ENCODE measurements around the gene IFT22.
A peak's percentile ranks its signal among the peaks of the same experiment; 100 is the strongest.
"Not testable (repeated sequence)": the region's sequence is repeated elsewhere in the genome, so short reads cannot be mapped to it uniquely, and the experiment has no call there.

The IFT22 gene

DNA sequence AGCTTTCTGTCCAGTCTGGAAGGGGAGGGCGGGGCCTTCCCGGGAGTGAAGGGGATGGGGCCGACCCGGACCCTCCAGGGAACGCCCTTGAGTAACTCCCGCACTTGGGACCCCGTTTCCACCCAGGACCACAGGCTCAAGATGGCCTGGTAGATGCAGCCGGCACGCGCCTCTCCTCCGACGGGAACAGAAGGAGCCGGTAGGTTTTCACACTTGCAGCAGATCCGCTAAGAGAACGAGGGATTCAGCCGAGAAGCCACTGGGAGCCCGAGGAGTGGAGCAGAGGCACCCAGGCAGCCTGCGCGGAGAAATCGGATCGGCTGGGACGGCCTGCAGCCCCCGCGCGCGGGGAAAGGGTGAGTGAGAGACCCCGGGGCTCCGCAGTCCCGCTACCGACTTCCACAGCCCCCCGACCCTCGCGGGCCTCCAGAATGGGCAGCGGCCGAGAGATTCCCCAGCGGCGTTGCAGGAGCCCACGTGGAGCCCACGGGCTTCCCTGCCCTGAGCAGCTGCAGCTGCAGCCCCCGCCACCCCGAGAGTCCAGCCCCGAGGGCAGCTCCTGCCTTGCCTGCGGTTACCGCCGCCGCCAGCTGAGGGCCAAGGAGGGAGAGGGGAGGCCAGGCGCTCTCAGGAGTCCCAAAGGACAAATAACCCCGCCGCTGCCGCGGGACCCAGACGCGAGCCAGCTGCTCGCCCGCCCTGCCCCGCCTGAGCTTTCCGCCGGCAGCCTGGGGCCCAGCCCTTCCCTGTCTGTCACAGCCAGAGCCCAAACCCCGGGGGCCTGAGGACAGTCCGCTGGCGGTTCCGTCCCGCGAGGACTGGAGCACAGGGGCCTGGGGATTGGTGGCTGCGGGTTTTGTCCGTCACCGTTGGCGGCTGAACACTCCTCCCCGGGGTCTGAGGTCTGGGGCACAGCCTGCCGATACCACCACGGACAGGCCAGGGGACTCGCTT is 21.8 kb downstream of the IFT22 start:
- H3K4me1 Mint-ChIP-seq (ENCODE audit: low read depth): peaks cover 8% of the 10 kb centered on the region
- H3K27ac Mint-ChIP-seq: no peak overlapping the region
- H3K4me3 Mint-ChIP-seq: no peak overlapping the region
- peaks cover 10% of the 10 kb centered on the region for H3K9me3 Mint-ChIP-seq
- H3K27me3 Mint-ChIP-seq: peaks cover 72% of the 10 kb centered on the region
- H3K36me3 Mint-ChIP-seq (ENCODE audit: low read depth): no peaks in the 10 kb centered on the region
- DNase-seq: peak; percentile 34

DNA sequence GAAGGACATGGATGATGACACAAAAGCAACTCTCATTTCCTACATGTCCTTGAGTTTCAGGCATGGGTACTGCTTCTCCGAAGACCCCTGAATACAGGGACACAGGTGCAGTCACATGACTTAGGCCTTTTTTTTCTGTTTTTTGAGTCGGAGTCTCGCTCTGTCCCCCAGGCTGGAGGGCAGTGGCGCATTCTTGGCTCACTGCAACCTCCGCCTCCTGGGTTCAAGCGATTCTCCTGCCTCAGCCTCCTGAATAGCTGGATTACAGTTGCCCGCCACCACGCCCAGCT is 26.8 kb downstream of the IFT22 start:
- peaks cover 14% of the 10 kb centered on the region for H3K4me1 Mint-ChIP-seq (ENCODE audit: low read depth)
- peaks cover 70% of the 10 kb centered on the region for H3K27me3 Mint-ChIP-seq
- no peaks in the 10 kb centered on the region for H3K9me3 Mint-ChIP-seq
- no peak overlapping the region for H3K4me3 Mint-ChIP-seq
- no peak for DNase-seq
- H3K27ac Mint-ChIP-seq: no peak overlapping the region
- H3K36me3 Mint-ChIP-seq (ENCODE audit: low read depth): no peaks in the 10 kb centered on the region

DNA sequence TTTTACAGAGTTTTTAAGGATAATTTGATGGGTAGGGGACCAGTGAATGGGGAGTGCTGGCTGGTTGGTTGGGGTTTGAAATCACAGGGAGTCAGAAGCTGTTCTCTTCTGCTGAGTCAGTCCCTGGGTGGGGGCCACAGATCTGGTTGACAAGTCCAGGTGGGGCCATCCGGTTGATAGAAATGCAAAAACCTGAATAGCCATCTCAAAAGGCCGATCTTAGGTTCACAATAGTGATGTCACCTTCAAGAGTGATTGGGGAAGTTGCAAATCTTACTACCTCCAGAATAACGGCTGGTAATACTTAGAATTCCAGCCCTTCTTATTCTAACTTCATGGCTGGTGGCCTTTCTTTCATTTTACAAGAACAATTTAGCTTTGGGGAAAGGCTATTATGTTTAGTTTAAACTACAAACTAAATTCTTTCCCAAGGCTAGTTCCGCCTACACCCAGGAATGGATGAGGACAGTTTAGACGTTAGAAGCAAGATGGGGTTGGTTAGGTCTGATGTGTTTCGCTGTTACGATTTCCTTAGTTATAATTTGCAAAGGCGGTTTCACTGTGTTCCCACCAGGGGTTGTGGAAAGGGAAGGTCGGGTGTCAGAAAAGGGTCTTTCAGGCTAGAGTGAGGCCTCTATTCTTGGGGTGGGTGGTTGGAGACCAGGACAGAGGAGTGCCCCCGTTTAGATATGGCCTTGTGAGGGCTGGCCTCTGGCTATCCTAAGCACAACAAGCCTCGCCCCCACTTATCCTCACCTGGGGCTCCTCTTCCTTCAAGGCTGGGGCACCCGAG is 27.4 kb downstream of the IFT22 start:
- peaks cover 65% of the 10 kb centered on the region for H3K27me3 Mint-ChIP-seq
- peaks cover 11% of the 10 kb centered on the region for H3K4me1 Mint-ChIP-seq (ENCODE audit: low read depth)
- H3K27ac Mint-ChIP-seq: no peak overlapping the region
- no peak overlapping the region for H3K4me3 Mint-ChIP-seq
- H3K9me3 Mint-ChIP-seq: no peaks in the 10 kb centered on the region
- H3K36me3 Mint-ChIP-seq (ENCODE audit: low read depth): no peaks in the 10 kb centered on the region
- no peak for DNase-seq

DNA sequence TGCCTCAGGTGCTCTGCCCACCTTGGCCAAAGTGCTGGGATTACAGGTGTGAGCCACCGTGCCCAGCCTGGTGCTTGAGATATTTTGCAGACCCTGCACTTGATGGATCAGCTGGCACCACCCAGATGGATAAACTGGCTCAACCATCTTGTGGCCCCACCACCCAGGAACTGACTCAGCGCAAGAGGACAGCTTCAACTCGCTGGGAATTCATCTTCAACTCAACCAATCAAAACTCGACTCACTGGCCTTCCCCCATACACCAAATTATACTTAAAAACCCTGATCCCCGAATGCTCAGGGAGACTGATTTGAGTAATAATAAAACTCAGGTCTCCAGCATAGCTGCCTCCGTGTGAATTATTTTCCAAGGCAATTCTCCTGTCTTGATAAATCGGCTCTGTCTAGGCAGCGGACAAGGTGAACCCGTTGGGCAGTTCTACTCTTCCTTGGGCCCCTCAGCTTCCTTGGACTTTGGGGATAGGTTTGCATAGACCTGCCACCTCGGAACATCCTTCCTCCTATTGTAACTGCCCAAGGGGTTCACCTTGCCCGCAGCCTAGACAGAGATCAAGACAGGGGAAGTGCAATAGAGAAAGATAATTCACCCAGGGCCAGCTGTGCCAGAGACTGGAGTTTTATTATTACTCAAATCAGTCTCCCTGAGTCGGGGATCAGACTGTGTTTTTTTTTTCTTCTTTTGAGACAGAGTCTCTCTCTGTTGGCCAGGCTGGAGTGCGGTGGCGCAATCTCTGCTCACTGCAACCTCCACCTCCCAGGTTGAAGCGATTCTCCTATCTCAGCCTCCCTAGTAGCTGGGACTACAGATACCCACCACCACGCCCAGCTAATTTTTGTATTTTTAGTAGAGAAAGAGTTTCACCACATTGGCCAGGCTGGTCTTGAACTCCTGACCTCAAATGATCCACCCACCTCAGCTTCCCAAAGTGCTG is 28.3 kb downstream of the IFT22 start:
- not testable (repeated sequence) for H3K36me3 Mint-ChIP-seq (ENCODE audit: low read depth); DNase-seq; H3K27ac Mint-ChIP-seq; H3K4me3 Mint-ChIP-seq; H3K9me3 Mint-ChIP-seq
- H3K4me1 Mint-ChIP-seq (ENCODE audit: low read depth): peaks cover 11% of the 10 kb centered on the region
- H3K27me3 Mint-ChIP-seq: peaks cover 60% of the 10 kb centered on the region

DNA sequence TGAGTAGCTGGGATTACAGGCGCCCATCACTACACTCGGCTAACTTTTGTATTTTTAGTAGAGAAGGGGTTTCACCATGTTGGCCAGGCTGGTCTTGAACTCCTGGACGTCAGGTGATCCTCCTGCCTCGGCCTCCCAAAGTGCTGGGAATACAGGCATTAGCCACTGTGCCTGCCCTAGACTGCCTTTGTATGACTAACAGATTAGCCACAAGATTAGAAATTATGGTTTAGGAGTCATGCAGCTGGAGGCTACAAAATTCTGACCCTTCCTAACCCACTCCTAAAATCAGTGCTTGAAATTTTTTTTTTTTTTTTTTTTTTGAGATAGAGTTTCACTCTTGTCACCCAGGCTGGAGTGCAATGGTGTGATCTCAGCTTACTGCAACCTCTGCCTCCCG is 29.0 kb downstream of the IFT22 start:
- H3K4me3 Mint-ChIP-seq: not testable (repeated sequence)

GRCh38 chr7:101290186-101291037 is 31.2 kb downstream of the IFT22 start:
- Mint-ChIP-seq H3K27me3 (peaks cover 45% of the 10 kb centered on the region), H3K4me1 (ENCODE audit: low read depth) (peaks cover 16% of the 10 kb centered on the region)
- not testable (repeated sequence) for H3K4me3 Mint-ChIP-seq; H3K27ac Mint-ChIP-seq; H3K36me3 Mint-ChIP-seq (ENCODE audit: low read depth); H3K9me3 Mint-ChIP-seq
- peak; percentile 77 for DNase-seq

More for the DNA sequence above, 29.0 kb downstream of the IFT22 start:
- H3K27me3 Mint-ChIP-seq: peaks cover 55% of the 10 kb centered on the region
- H3K9me3 Mint-ChIP-seq; H3K36me3 Mint-ChIP-seq (ENCODE audit: low read depth); H3K27ac Mint-ChIP-seq; DNase-seq: not testable (repeated sequence)
- H3K4me1 Mint-ChIP-seq (ENCODE audit: low read depth): peaks cover 11% of the 10 kb centered on the region

GRCh38 chr7:101289687-101290086 is 31.9 kb downstream of the IFT22 start:
- H3K36me3 Mint-ChIP-seq (ENCODE audit: low read depth); H3K9me3 Mint-ChIP-seq; DNase-seq; H3K4me3 Mint-ChIP-seq; H3K27ac Mint-ChIP-seq: not testable (repeated sequence)
- peaks cover 37% of the 10 kb centered on the region for H3K27me3 Mint-ChIP-seq
- peaks cover 16% of the 10 kb centered on the region for H3K4me1 Mint-ChIP-seq (ENCODE audit: low read depth)

DNA sequence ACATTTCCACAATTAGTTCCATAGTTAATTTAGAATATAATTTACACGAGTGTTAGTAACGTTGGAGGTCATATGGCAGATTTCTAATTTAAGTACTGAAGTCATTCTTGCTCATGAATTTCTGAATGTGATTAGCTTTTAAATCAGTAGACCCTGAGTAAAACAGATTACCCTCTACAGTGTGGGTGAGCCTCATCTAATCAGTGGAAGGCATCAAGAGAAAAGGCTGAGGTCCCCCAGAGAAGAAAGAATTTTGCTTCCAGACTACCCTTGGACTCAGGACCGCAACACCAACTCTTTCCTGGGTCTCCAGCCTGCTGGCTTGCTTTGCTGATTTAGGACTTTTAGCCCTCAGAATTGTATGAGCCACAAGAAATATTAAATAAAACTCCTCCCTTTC is 33.2 kb downstream of the IFT22 start:
- Mint-ChIP-seq H3K9me3 (no peaks in the 10 kb centered on the region), H3K4me3 (no peak overlapping the region), H3K36me3 (ENCODE audit: low read depth) (no peaks in the 10 kb centered on the region), H3K27ac (no peak overlapping the region), H3K27me3 (peaks cover 26% of the 10 kb centered on the region), H3K4me1 (ENCODE audit: low read depth) (peaks cover 16% of the 10 kb centered on the region)
- DNase-seq: no peak

DNA sequence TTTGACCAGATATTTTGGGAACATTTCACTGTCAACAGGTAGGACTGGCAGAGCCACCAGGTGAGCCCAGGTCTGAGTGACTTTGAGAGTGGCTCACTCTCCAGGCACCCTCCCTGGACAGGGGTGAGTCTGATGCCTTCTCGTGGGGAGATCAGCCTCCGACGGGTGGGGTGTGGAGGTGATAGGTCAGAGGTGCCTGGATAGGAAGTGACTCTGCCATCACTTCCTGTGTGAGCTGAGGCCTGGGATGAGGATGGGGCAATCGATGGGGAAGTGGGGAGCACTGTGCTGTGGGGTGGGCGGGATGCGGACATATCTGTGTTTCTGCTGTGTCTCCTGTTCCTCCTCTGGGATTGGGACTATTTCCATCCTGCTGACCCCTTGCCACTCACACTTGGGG is 34.6 kb downstream of the IFT22 start:
- Mint-ChIP-seq H3K27me3 (peaks cover 19% of the 10 kb centered on the region), H3K9me3 (no peaks in the 10 kb centered on the region), H3K4me3 (no peak overlapping the region)

GRCh38 chr7:101285880-101286279 is 35.7 kb downstream of the IFT22 start:
- H3K4me1 Mint-ChIP-seq (ENCODE audit: low read depth): peaks cover 22% of the 10 kb centered on the region
- H3K4me3 Mint-ChIP-seq; H3K9me3 Mint-ChIP-seq; H3K27ac Mint-ChIP-seq; H3K36me3 Mint-ChIP-seq (ENCODE audit: low read depth); DNase-seq: not testable (repeated sequence)
- peaks cover 11% of the 10 kb centered on the region for H3K27me3 Mint-ChIP-seq

More for the DNA sequence above, 34.6 kb downstream of the IFT22 start:
- H3K4me1 Mint-ChIP-seq (ENCODE audit: low read depth): peaks cover 22% of the 10 kb centered on the region
- no peak overlapping the region for H3K27ac Mint-ChIP-seq
- no peak for DNase-seq
- no peaks in the 10 kb centered on the region for H3K36me3 Mint-ChIP-seq (ENCODE audit: low read depth)

DNA sequence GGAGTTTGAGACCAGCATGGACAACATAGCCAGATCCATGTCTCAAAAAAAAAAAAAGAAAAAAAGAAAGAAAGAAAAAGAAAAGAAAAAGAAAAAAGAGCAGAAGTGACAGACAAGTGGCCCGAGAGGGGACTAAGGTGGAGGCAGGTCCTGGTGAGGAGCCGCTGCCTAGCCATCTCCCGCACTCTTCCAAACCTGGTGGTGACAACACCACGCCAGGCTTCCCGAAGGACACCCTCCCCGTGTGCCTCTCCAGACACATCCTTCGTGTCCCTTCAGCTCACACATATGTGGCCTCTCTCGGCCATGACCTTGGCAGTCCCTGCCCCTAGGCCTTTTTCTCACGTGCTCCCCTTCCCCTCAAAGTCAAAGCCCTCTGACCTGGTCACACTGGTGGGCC is 36.4 kb downstream of the IFT22 start:
- H3K9me3 Mint-ChIP-seq: no peaks in the 10 kb centered on the region
- no peak overlapping the region for H3K4me3 Mint-ChIP-seq
- H3K36me3 Mint-ChIP-seq (ENCODE audit: low read depth): no peaks in the 10 kb centered on the region
- H3K27ac Mint-ChIP-seq: no peak overlapping the region
- H3K27me3 Mint-ChIP-seq: peaks cover 4% of the 10 kb centered on the region
- DNase-seq: no peak
- H3K4me1 Mint-ChIP-seq (ENCODE audit: low read depth): peaks cover 15% of the 10 kb centered on the region

- H3K4me3 Mint-ChIP-seq; DNase-seq; H3K27ac Mint-ChIP-seq; H3K9me3 Mint-ChIP-seq; H3K4me1 Mint-ChIP-seq (ENCODE audit: low read depth); H3K36me3 Mint-ChIP-seq (ENCODE audit: low read depth): not testable (repeated sequence)
- peaks cover 20% of the 10 kb centered on the region for H3K27me3 Mint-ChIP-seq
Measured at GRCh38 chr7:101280912-101281311, 40.7 kb downstream of the IFT22 start.

GRCh38 chr7:101278461-101279292 is 42.9 kb downstream of the IFT22 start:
- peaks cover 25% of the 10 kb centered on the region for H3K27me3 Mint-ChIP-seq
- no peak for DNase-seq
- H3K4me3 Mint-ChIP-seq: no peak overlapping the region
- no peak overlapping the region for H3K27ac Mint-ChIP-seq
- H3K9me3 Mint-ChIP-seq: no peaks in the 10 kb centered on the region
- no peaks in the 10 kb centered on the region for H3K36me3 Mint-ChIP-seq (ENCODE audit: low read depth)
- H3K4me1 Mint-ChIP-seq (ENCODE audit: low read depth): peaks cover 5% of the 10 kb centered on the region

All from activated T-cell treated with anti-CD3 and anti-CD28 coated beads, Interleukin-2, amount 50 U/mL, for 24 hours (primary cell).